ENCODE data around the gene CEP85L.

DNA sequence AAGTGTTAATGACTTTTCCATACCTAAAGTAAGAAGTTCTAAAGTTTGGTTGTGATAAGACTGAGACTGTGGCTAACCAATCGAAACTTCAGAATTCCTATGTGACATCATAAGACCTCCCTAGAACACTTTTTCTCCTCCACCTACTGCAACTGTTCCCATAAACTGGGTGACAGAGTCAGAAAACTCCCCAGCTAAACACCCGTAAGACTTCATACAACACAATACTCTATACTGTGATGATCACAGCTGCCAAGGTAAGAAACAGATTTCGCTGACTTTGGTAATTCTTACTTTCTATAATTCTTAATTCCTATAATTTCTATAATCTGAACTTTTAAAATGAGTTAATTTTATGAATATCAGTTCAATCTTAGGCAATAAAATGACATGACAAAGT is 103.3 kb downstream of the CEP85L start, which contains the start of gene PLN:
- TF ChIP-seq CTCF (IDR thresholded peaks at IDR 0.05) (no peak), EP300 (IDR thresholded peaks at IDR 0.05) (no peak), POLR2A (IDR thresholded peaks at IDR 0.05) (peak; percentile 63 to 64)

All from gastroesophageal sphincter (tissue), 3 donors.